Ureter (tissue), 1 donor: Measurements from ENCODE around the gene KLF3. TPM values are rescaled to one million over a fixed set of nuclear protein-coding genes. Genes with fewer than 3 reads are reported as not detected.

Experiments
- DNase-seq: peaks from one replicate; pipeline ENCODE4 v3.0.0-alpha.2; 2020; ENCODE audit warnings: low spot score
- total RNA-seq: library from RNA; stranded (reverse); gene quantifications from one replicate; pipeline ENCODE4 v1.2.4, GENCODE V29; 2023
- donor health status: DM: yes; HTN: yes; CAD: no.

KLF3 gene
- total RNA-seq, 1 donor from 2014 or later, result 81.8 TPM

GRCh38 chr4:38673130-38673978 lies 9.4 kb downstream of the KLF3 start:
- DNase-seq, result peak; percentile 75

GRCh38 chr4:38674258-38675144 lies 10.5 kb downstream of the KLF3 start:
- no peak for DNase-seq

DNA sequence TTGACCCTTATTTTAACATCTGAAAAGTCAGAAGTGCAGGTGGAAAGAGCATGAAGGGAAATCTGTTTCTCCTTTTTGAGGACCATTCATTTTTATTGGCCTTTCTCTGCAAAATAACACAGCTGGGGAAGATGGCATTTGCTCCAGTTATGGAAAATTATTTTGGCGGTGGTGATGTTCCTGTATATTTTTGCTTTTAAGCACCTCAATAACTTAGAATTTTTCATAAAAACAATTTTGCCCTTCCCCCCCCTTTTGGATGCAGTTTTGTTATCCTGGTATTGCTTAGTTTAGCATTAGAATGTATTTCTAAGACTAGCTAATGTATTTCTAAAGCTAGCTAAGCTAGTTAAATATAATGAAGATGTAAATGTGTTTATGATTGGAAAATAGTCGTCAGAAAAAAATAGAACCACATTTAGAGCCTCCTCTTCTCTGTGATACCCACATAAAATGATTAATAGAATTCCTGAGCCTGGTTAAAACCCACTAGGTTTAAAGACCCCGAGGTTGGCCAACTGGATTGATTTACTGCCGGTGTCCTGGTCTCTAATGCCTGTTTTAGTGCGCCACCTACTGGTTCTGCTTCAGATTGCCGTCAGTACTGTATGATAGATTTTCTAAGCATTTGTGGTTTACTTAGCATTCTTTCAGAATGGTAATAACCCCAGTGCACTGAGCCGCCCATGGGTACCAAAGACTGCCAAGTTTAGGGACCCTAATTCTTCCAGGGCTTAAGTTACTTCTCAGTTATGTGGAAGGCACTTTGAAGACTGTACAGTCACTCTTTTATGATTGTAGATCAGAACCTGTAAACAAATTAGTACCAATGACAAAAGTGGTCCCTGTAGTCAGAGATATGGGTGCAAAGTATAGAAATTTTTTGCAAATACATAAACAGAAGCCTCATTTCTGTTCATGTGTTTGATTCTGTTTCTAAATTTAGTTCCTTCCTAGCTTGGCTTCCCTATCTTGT lies 11.4 kb downstream of the KLF3 start:
- peak; percentile 85 for DNase-seq

DNA sequence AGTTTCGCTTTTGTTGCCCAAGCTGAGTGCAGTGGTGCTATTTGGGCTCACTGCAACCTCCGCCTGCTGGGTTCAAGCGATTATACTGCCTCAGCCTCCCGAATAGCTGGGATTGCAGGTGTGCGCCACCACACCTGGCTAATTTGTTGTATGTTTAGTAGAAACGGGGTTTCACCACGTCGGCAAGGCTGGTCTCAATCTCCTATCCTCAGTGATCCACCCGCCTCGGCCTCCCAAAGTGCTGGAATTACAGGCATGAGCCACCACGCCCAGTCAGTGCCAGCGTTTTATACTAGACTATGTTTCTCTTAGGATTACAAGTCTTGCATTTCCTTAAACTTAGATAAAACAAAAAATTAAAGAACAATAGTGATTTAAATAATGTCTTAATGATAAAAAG lies 13.0 kb downstream of the KLF3 start:
- no peak for DNase-seq

DNA sequence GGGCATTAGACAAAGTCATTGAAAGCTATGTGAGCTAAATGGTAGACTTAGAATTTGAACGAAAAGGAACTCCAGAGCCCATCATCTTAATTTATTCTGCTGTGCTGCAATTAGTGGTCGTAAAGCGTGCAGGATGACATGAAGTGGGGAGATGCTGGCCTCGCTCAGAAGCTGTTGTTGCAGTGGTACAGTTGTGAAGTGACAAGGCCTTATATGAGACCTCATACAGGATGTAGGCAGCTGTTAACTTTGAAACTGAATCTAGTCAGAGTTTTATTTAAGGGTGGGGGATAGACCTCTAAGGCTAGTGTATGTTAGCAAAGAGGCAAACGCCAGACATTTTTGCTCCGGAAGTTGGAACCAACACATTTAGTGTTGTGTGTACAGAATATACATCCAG lies 13.4 kb downstream of the KLF3 start:
- DNase-seq, result no peak

- no peak for DNase-seq
These were observed 14.1 kb downstream of the KLF3 start for GRCh38 chr4:38678078-38678477.

GRCh38 chr4:38679921-38680320 lies 15.9 kb downstream of the KLF3 start:
- DNase-seq, result no peak

DNA sequence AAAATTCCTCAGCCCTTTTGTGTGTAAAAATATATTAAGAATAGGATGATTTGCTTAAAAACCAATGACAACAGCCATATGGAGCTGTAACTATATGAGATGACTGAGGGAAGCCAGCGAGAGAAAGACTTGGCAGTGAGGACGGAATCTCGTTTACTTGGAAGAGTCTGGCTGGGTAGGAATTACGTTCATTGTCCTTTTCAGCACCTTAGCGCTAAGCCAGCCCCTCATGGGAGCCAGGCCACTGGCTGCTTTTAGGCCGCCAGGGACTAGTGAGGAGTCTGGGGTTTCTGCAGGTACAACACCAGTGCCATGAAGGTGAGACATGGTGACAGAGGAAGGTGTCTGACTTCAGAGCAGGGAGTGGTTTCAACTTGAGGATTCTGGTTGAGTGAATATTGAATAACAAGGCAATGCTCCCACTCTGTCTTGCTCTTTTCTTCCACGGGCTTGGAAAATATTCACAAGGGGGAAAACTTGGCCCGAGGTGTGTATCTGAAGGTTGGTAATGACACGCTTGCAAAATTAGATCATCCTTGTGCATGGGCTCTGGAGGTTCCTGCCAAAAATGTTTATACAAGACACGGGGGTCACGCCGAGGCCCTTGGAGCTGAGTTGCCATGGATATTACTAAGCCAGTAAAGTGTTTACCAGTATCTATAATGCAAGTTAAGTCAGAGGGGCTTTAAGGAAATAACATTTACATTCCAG lies 17.4 kb downstream of the KLF3 start:
- DNase-seq, result no peak

DNA sequence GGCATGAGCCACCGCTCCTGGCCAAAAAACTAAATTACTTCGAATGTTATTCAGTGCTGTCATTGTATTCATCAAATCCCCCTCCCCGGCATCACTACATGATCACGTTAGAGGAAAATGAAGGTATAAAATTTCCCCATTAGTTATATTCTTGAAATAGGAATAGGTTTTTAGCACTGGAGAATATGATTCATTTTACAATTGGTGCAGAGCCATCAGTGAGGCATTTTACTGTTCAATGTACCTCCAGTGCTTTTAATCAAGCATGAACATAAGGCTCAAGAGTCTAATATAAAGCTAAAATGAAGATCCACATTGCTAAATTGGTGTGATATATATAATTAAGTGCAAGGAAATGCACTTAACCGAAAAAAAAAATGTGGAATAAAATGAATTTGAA lies 18.3 kb downstream of the KLF3 start:
- no peak for DNase-seq

- no peak for DNase-seq
These were observed 19.3 kb downstream of the KLF3 start for GRCh38 chr4:38683276-38683675.

GRCh38 chr4:38684271-38684670 lies 20.3 kb downstream of the KLF3 start:
- no peak for DNase-seq

- DNase-seq, result no peak
These were observed 21.2 kb downstream of the KLF3 start for GRCh38 chr4:38684951-38685844.

DNA sequence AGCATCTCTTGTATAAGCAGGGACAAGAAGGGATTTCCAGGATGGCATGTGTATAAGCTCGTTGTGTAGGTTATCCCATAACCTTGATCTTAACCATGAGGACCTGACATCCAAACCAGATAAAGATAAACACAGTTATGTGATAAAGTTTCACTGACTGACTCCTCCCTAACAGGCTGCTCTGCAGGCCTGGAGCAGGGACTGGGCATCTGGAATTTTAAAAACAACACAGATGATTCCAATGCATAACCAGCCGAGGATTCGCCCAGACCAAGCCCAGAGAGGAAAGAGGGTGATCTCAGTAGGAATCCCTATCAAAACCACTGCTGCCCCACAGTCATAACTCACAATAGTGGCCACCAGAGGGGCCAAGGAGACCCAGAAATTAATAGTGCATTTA lies 22.7 kb downstream of the KLF3 start:
- DNase-seq, result no peak

GRCh38 chr4:38687571-38688011 lies 23.6 kb downstream of the KLF3 start:
- no peak for DNase-seq

GRCh38 chr4:38688676-38689355 lies 24.8 kb downstream of the KLF3 start:
- DNase-seq, result no peak

GRCh38 chr4:38691251-38692008 lies 27.4 kb downstream of the KLF3 start:
- DNase-seq, result no peak

DNA sequence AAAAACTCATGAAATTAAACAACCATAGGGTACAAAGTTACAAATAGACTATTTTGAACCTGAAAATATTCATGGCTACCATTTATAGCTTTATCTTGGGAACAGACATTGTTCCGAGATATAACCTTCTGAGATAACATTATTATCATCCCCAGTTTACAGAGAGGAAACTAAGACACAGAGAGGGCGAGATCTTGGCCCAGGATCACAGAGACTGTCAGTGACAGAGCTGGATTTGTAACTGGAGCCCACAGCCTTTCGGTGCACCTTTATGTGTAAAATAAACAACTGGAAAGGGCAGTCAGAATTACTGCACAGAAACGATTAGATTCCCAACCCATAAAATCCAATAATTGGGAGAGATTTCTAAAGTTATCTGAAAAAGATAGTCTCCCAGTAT lies 28.4 kb downstream of the KLF3 start:
- DNase-seq, result no peak

DNA sequence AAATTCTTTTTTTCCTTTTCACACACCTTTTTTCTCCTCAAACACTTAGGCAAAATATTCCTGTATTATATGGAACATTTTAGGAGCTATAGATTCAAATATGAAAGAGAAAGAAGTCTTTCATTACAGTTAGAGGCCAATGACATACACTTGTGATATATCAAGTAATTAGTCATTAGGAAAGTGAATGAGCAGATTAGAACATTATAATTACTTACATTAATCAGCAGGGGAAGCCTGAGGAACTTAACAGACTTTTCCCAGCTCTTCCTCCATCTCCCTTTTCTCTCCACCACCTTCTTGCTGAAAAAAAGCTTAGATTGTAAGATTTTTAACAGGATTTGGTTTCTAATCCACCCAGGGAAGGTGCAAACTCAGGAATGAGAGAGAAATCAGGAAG lies 29.6 kb downstream of the KLF3 start:
- DNase-seq, result no peak

- no peak for DNase-seq
These were observed 30.3 kb downstream of the KLF3 start for GRCh38 chr4:38694330-38694729.
